Trophoblast cell (in vitro differentiated cells and primary cell): Measurements from ENCODE around the gene LRBA.

Experiments
- DNase-seq, 2 donors: peaks; one replicate each; pipeline ENCODE4 v3.0.0-alpha.2; 2016
- H2AFZ ChIP-seq: 2 replicates; pipeline ENCODE4 v1.6.1; 2013; ENCODE audit warnings: low read length, moderate library complexity, mild to moderate bottlenecking; ENCODE audit not compliant: insufficient read depth, poor library complexity
- H2AK5ac ChIP-seq: 2 replicates; pipeline ENCODE4 v1.6.1; 2013; ENCODE audit warnings: mild to moderate bottlenecking, low read length
- H2BK120ac ChIP-seq: 2 replicates; pipeline ENCODE4 v1.6.1; 2013; ENCODE audit warnings: low read length, mild to moderate bottlenecking, moderate library complexity; ENCODE audit not compliant: insufficient read depth, poor library complexity
- H2BK12ac ChIP-seq: 2 replicates; pipeline ENCODE4 v1.6.1; 2013; ENCODE audit warnings: mild to moderate bottlenecking, low read length, moderate library complexity
- H2BK5ac ChIP-seq: 2 replicates; pipeline ENCODE4 v1.6.1; 2013; ENCODE audit warnings: low read length, low read depth, moderate library complexity, mild to moderate bottlenecking; ENCODE audit not compliant: poor library complexity
- H3K14ac ChIP-seq: 2 replicates; pipeline ENCODE4 v1.6.1; 2013; ENCODE audit warnings: mild to moderate bottlenecking, low read length
- H3K18ac ChIP-seq: 2 replicates; pipeline ENCODE4 v1.6.1; 2013; ENCODE audit warnings: mild to moderate bottlenecking, low read length
- H3K23ac ChIP-seq: 2 replicates; pipeline ENCODE4 v1.6.1; 2013; ENCODE audit warnings: low read length
- H3K27ac ChIP-seq: 2 replicates; pipeline ENCODE4 v1.5.1; 2013; ENCODE audit warnings: low read depth, mild to moderate bottlenecking, inconsistent platforms, low read length, moderate library complexity
- H3K27me3 ChIP-seq: 2 replicates; pipeline ENCODE4 v1.6.1; 2013; ENCODE audit warnings: inconsistent platforms, mild to moderate bottlenecking, low read length, moderate library complexity; ENCODE audit not compliant: insufficient read depth
- H3K36me3 ChIP-seq, 2 experiments: 1 replicate in 1 of 2; 2 replicates in 1 of 2; pipeline ENCODE4 v1.6.1; 2013; ENCODE audit warnings: low read length in 2 of 2, mild to moderate bottlenecking in 2 of 2, moderate library complexity in 1 of 2; ENCODE audit not compliant: insufficient read depth in 2 of 2, control insufficient read depth in 1 of 2
- H3K4ac ChIP-seq: 2 replicates; pipeline ENCODE4 v1.6.1; 2013; ENCODE audit warnings: low read depth, mild to moderate bottlenecking, low read length, moderate library complexity
- H3K4me1 ChIP-seq, 2 experiments: 1 replicate in 1 of 2; 2 replicates in 1 of 2; pipeline ENCODE4 v1.6.1; 2013; ENCODE audit warnings: low read length in 2 of 2, mild to moderate bottlenecking in 2 of 2, moderate library complexity in 1 of 2; ENCODE audit not compliant: insufficient read depth in 2 of 2, control insufficient read depth in 1 of 2
- H3K4me2 ChIP-seq: 2 replicates; pipeline ENCODE4 v1.6.1; 2013; ENCODE audit warnings: inconsistent platforms, mild to moderate bottlenecking, low read length, moderate library complexity
- H3K4me3 ChIP-seq: 2 replicates; pipeline ENCODE4 v1.5.1; 2013; ENCODE audit warnings: mild to moderate bottlenecking, low read depth, low read length, inconsistent platforms
- H3K79me1 ChIP-seq: one replicate; pipeline ENCODE4 v1.6.1; 2013; ENCODE audit warnings: low read length
- H3K79me2 ChIP-seq: 2 replicates; pipeline ENCODE4 v1.6.1; 2013; ENCODE audit warnings: low read length, mild to moderate bottlenecking; ENCODE audit not compliant: control insufficient read depth, insufficient read depth, poor library complexity
- H3K9ac ChIP-seq: 2 replicates; pipeline ENCODE4 v1.6.1; 2013; ENCODE audit warnings: mild to moderate bottlenecking, low read length
- H3K9me3 ChIP-seq: 2 replicates; pipeline ENCODE4 v1.6.1; 2013; ENCODE audit warnings: low read depth, mild to moderate bottlenecking, control low read depth, inconsistent platforms, low read length; ENCODE audit not compliant: insufficient read depth
- H4K12ac ChIP-seq: 2 replicates; pipeline ENCODE4 v1.6.1; 2013; ENCODE audit warnings: low read depth, mild to moderate bottlenecking, low read length, moderate library complexity
- H4K8ac ChIP-seq: 2 replicates; pipeline ENCODE4 v1.6.1; 2013; ENCODE audit warnings: low read depth, mild to moderate bottlenecking, low read length, moderate library complexity
- H4K91ac ChIP-seq: one replicate; pipeline ENCODE4 v1.6.1; 2013; ENCODE audit warnings: low read depth, mild to moderate bottlenecking, low read length, moderate library complexity
- WGBS: extraction: QIAGEN DNeasy Blood & Tissue Kit; methylation state at CpG from one replicate; pipeline ENCODE4 v1.1.7; 2013; ENCODE audit warnings: missing lambda C conversion rate; ENCODE audit not compliant: insufficient read length, insufficient coverage; ENCODE audit errors: extremely low coverage; 5-methylcytosine and 5-hydroxymethylcytosine counted together

LRBA gene

DNA sequence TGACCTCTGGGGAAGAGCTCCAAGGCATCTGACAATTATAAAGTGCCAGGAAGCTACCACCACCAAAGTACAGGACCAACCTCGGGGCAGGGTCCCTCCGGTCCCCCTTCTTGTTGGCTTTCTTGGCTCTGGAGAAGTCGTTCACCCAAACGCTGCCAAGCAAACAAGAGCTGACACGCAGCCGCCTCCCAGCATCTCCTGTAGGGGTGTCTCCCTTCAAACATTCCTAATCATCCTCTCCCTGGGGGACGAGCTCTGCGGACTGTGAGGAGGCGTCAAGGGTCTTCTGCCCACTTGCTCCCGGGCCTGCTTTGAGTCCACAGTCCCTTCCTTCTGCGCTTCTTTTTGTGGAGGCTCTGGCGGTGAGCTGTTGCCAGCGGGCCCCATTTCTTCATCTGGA lies 592.0 kb downstream of the LRBA start:
- Histone ChIP-seq H3K4me2 (no peak overlapping the region), H2BK5ac (no peak overlapping the region), H3K4ac (no peak overlapping the region), H2BK120ac (no peak overlapping the region), H3K4me1 (no peaks in the 10 kb centered on the region), H3K23ac (no peak overlapping the region), H2BK12ac (no peak overlapping the region), H3K79me2 (no peaks in the 10 kb centered on the region), H3K79me1 (no peaks in the 10 kb centered on the region), H3K18ac (no peak overlapping the region), H2AFZ (no peak overlapping the region), H4K91ac (no peak overlapping the region), H3K4me3 (no peak overlapping the region), H3K27me3 (no peaks in the 10 kb centered on the region), H3K9ac (no peak overlapping the region), H3K9me3 (no peaks in the 10 kb centered on the region), H4K12ac (no peak overlapping the region), H4K8ac (no peak overlapping the region), H3K36me3 (no peaks in the 10 kb centered on the region), H2AK5ac (no peak overlapping the region), H3K27ac (no peak overlapping the region), H3K14ac (no peak overlapping the region)
- DNase-seq: no peak
- WGBS: no CpG with 5 or more reads among the region's 13 CpGs

DNA sequence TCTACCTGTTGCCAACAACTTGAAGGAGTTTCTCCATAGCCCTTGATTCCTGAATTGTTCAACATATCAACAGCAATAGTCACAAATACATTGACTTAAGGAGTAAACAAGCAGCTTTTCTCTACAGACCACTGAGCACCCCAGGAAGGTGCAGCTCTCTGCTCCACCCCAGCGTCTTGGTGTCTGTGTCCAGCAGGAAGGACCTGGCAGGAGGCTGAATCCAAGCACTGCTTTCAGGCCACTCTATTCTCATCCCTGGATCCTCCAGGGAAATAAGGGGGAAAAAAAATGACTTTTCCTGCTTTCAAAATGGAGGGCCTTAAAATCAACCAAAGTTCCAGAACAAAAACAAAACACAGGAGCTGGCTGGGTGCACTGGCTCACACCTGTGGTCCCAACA lies 593.5 kb downstream of the LRBA start:
- Histone ChIP-seq H4K12ac (no peak overlapping the region), H3K14ac (no peak overlapping the region), H3K4me3 (no peak overlapping the region), H3K9me3 (no peaks in the 10 kb centered on the region), H3K79me2 (no peaks in the 10 kb centered on the region), H3K4ac (no peak overlapping the region), H2AFZ (no peak overlapping the region), H2BK12ac (no peak overlapping the region), H3K36me3 (no peaks in the 10 kb centered on the region), H3K79me1 (no peaks in the 10 kb centered on the region), H3K23ac (no peak overlapping the region), H2BK5ac (no peak overlapping the region), H3K4me1 (no peaks in the 10 kb centered on the region), H3K27me3 (no peaks in the 10 kb centered on the region), H3K27ac (no peak overlapping the region), H3K18ac (no peak overlapping the region), H3K4me2 (no peak overlapping the region), H3K9ac (no peak overlapping the region), H4K91ac (no peak overlapping the region), H4K8ac (no peak overlapping the region), H2BK120ac (no peak overlapping the region), H2AK5ac (no peak overlapping the region)
- WGBS: no CpG with 5 or more reads among the region's 1 CpG
- DNase-seq: no peak

DNA sequence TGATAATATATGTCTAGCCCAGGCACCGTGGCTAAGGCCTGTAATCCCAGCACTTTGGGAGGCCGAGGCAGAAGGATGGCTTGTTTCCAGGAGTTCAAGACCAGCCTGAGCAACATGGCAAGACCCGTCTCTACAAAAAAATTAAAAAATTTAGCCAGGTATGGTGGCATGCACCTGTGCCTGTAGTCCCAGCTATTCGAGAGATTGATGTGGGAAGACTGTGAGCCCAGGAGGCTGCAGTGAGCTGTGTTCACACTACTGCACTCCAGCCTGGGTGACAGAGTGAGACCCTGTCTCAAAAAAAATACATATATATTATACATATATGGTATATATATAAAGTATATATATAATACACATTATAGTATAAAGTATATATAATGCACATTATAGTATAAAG lies 595.1 kb downstream of the LRBA start:
- Histone ChIP-seq H3K23ac (no peak overlapping the region), H3K4ac (no peak overlapping the region)
- no CpG with 5 or more reads among the region's 4 CpGs for WGBS

DNA sequence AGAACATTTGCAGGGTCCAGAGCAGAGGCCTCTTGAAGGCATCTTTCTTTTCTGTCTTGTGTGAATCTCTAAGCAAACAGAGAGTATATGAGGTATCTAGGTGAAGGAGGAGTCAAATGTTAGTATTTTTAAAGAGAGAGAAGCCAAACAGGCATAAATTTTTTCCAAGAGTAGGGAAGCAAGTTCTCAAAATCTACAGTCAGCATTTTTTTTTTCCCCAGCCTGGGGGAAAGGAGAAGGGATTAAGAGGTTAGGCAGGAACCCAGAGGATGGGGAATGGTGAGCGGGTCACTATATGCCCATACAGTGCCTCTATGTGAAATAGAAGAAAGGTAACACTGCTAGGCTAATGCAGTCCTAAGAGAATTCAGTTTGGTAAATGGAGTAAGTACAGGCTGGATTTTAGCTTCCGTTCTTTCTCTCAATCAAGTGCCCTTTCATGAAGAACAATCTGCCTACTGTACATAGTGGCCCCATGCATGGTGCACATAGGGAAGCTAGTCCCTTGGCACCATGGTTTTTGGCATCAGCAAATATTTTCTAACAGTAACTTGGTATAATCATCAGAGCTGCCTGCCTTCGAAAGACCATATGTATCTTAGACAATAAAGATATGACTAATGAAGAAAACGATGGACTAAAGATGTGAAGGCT lies 596.2 kb downstream of the LRBA start:
- no peaks in the 10 kb centered on the region for H3K27me3 ChIP-seq

More for the DNA sequence above, 595.1 kb downstream of the LRBA start:
- Histone ChIP-seq H2AFZ (no peak overlapping the region), H2BK12ac (no peak overlapping the region), H3K27me3 (no peaks in the 10 kb centered on the region), H2AK5ac (no peak overlapping the region), H3K4me1 (no peaks in the 10 kb centered on the region), H3K18ac (no peak overlapping the region), H4K12ac (no peak overlapping the region), H3K9me3 (no peaks in the 10 kb centered on the region), H4K91ac (no peak overlapping the region), H3K79me1 (no peaks in the 10 kb centered on the region), H4K8ac (no peak overlapping the region), H3K79me2 (no peaks in the 10 kb centered on the region), H3K4me3 (no peak overlapping the region), H3K36me3 (no peaks in the 10 kb centered on the region), H3K9ac (no peak overlapping the region), H2BK120ac (no peak overlapping the region), H2BK5ac (no peak overlapping the region), H3K27ac (no peak overlapping the region), H3K14ac (no peak overlapping the region), H3K4me2 (no peak overlapping the region)
- no peak for DNase-seq

More for the DNA sequence above, 596.2 kb downstream of the LRBA start:
- H3K9ac ChIP-seq: no peak overlapping the region
- no peak overlapping the region for H3K27ac ChIP-seq
- H3K14ac ChIP-seq: no peak overlapping the region
- H3K79me1 ChIP-seq: no peaks in the 10 kb centered on the region
- H2BK120ac ChIP-seq: no peak overlapping the region
- no peak overlapping the region for H2BK5ac ChIP-seq
- no peak overlapping the region for H2AFZ ChIP-seq
- H4K12ac ChIP-seq: no peak overlapping the region
- H2BK12ac ChIP-seq: no peak overlapping the region
- no peaks in the 10 kb centered on the region for H3K4me1 ChIP-seq
- no peak overlapping the region for H3K23ac ChIP-seq
- no peak overlapping the region for H2AK5ac ChIP-seq
- H3K36me3 ChIP-seq: no peaks in the 10 kb centered on the region
- H3K4ac ChIP-seq: no peak overlapping the region
- no peaks in the 10 kb centered on the region for H3K9me3 ChIP-seq
- no CpG with 5 or more reads among the region's 4 CpGs for WGBS
- H3K18ac ChIP-seq: no peak overlapping the region
- no peak for DNase-seq
- no peak overlapping the region for H4K8ac ChIP-seq
- H3K4me3 ChIP-seq: no peak overlapping the region
- no peaks in the 10 kb centered on the region for H3K79me2 ChIP-seq
- H3K4me2 ChIP-seq: no peak overlapping the region
- H4K91ac ChIP-seq: no peak overlapping the region
